ENCODE data around the gene TMEM50B.
"Not testable (repeated sequence)": the region's sequence is repeated elsewhere in the genome, so short reads cannot be mapped to it uniquely, and the experiment has no call there.

The TMEM50B gene

GRCh38 chr21:33458861-33459260 is 20.9 kb downstream of the TMEM50B start:
- H3K4me1 ChIP-seq = no peaks in the 10 kb centered on the region
- intact Hi-C loops (cut with DNase I; ENCODE audit: low total_unique reads) = no loop called here
- no peak for DNase-seq
- peaks cover 39 to 76% (median 70%) of the 10 kb centered on the region in 3 donors for H3K36me3 ChIP-seq
- TF ChIP-seq CTCF (IDR thresholded peaks at IDR 0.05) = no peak
- H3K27me3 ChIP-seq = no peaks in the 10 kb centered on the region
- H3K9me3 ChIP-seq = no peaks in the 10 kb centered on the region
- no peak overlapping the region for H3K4me3 ChIP-seq
- H3K27ac ChIP-seq = no peak overlapping the region

- H3K27ac ChIP-seq = no peak overlapping the region
- no peak for TF ChIP-seq CTCF (IDR thresholded peaks at IDR 0.05)
- no peak for DNase-seq
- no peak overlapping the region for H3K4me3 ChIP-seq
- no peaks in the 10 kb centered on the region for H3K9me3 ChIP-seq
- H3K27me3 ChIP-seq = no peaks in the 10 kb centered on the region
- intact Hi-C loops (cut with DNase I; ENCODE audit: low total_unique reads) = no loop called here
- no peaks in the 10 kb centered on the region for H3K4me1 ChIP-seq
- peaks cover 43 to 81% (median 61%) of the 10 kb centered on the region in 3 donors for H3K36me3 ChIP-seq
Observed at GRCh38 chr21:33455686-33456446, 23.9 kb downstream of the TMEM50B start.

- H3K27ac ChIP-seq = no peak overlapping the region
- no peak for TF ChIP-seq CTCF (IDR thresholded peaks at IDR 0.05)
- no peaks in the 10 kb centered on the region for H3K27me3 ChIP-seq
- DNase-seq = no peak
- intact Hi-C loops (cut with DNase I; ENCODE audit: low total_unique reads) = no loop called here
- H3K4me3 ChIP-seq = no peak overlapping the region
- no peaks in the 10 kb centered on the region for H3K9me3 ChIP-seq
- peaks cover 49 to 79% (median 53%) of the 10 kb centered on the region in 3 donors for H3K36me3 ChIP-seq
- no peaks in the 10 kb centered on the region for H3K4me1 ChIP-seq
Observed at GRCh38 chr21:33452362-33452761, 27.4 kb downstream of the TMEM50B start.

GRCh38 chr21:33451634-33452071 is 28.1 kb downstream of the TMEM50B start:
- Histone ChIP-seq H3K27ac (no peak overlapping the region), H3K4me1 (no peaks in the 10 kb centered on the region), H3K9me3 (no peaks in the 10 kb centered on the region), H3K27me3 (no peaks in the 10 kb centered on the region), H3K36me3 (peaks cover 49 to 75% (median 51%) of the 10 kb centered on the region in 3 donors), H3K4me3 (no peak overlapping the region)
- no peak for TF ChIP-seq CTCF (IDR thresholded peaks at IDR 0.05)
- no peak for DNase-seq
- intact Hi-C loops (cut with DNase I; ENCODE audit: low total_unique reads) = no loop called here

- Histone ChIP-seq H3K36me3 (peaks cover 33 to 61% (median 48%) of the 10 kb centered on the region in 3 donors), H3K4me1 (peaks cover 0 to 4% (median under 1%) of the 10 kb centered on the region in 4 donors), H3K27me3 (no peaks in the 10 kb centered on the region), H3K9me3 (no peaks in the 10 kb centered on the region), H3K27ac (no peak overlapping the region), H3K4me3 (no peak overlapping the region)
- no peak for DNase-seq
- TF ChIP-seq CTCF (IDR thresholded peaks at IDR 0.05) = no peak
- intact Hi-C loops (cut with DNase I; ENCODE audit: low total_unique reads) = loop anchor here (5.0 to 10.0 kb wide), 2 partner anchors 247 to 615 kb away; no protein-coding TSS in a partner anchor
Observed at GRCh38 chr21:33449616-33450015, 30.2 kb downstream of the TMEM50B start.

- DNase-seq, H3K9me3 ChIP-seq, H3K27ac ChIP-seq, H3K27me3 ChIP-seq, H3K4me3 ChIP-seq: not testable (repeated sequence)
- intact Hi-C loops (cut with DNase I; ENCODE audit: low total_unique reads) = loop anchor here (5.0 to 10.0 kb wide), 2 partner anchors 244 to 612 kb away; no protein-coding TSS in a partner anchor
- Histone ChIP-seq H3K4me1 (peaks cover 0 to 16% (median 7%) of the 10 kb centered on the region in 4 donors), H3K36me3 (peaks cover 25 to 44% (median 30%) of the 10 kb centered on the region in 3 donors)
Observed at GRCh38 chr21:33446620-33447019, 33.2 kb downstream of the TMEM50B start.

All from tibial artery (tissue), 4 donors.